Smooth muscle cell (in vitro differentiated cells): ENCODE data around the gene OR13J1. TPM values are rescaled to one million over a fixed set of nuclear protein-coding genes. Genes with fewer than 3 reads are reported as not detected.

ENCODE experiments used
- DNase-seq: peaks from one replicate; lab custom pipeline; 2025; ENCODE audit not compliant: unreplicated experiment; lab: John Stamatoyannopoulos, UW
- H2AFZ ChIP-seq: fragments of 200-600 bp; sonication (generic); 2 replicates; pipeline ENCODE4 v1.6.0; 2016; ENCODE audit warnings: antibody characterized with exemption, low read depth, mild to moderate bottlenecking
- H3F3A ChIP-seq: fragments of 200-600 bp; sonication (generic); 2 replicates; pipeline ENCODE4 v1.6.0; 2017; ENCODE audit warnings: antibody characterized with exemption, low read depth
- H3K27ac ChIP-seq: fragments of 200-600 bp; sonication (generic); 2 replicates; pipeline ENCODE4 v1.5.1; 2016; ENCODE audit warnings: low read depth, mild to moderate bottlenecking
- H3K27me3 ChIP-seq: fragments of 200-600 bp; sonication (generic); 2 replicates; pipeline ENCODE4 v1.6.1; 2016; ENCODE audit warnings: low read depth, mild to moderate bottlenecking
- H3K36me3 ChIP-seq: fragments of 200-600 bp; sonication (generic); 2 replicates; pipeline ENCODE4 v1.5.1; 2016; ENCODE audit warnings: low read depth
- H3K4me1 ChIP-seq: fragments of 200-600 bp; sonication (generic); 2 replicates; pipeline ENCODE4 v1.5.1; 2016; ENCODE audit warnings: low read depth
- H3K4me2 ChIP-seq: fragments of 200-600 bp; sonication (generic); 2 replicates; pipeline ENCODE4 v1.6.0; 2016; ENCODE audit warnings: mild to moderate bottlenecking
- H3K4me3 ChIP-seq: fragments of 200-600 bp; sonication (generic); 2 replicates; pipeline ENCODE4 v1.5.1; 2016; ENCODE audit warnings: mild to moderate bottlenecking
- H3K79me2 ChIP-seq: fragments of 200-600 bp; sonication (generic); 2 replicates; pipeline ENCODE4 v1.6.0; 2016; ENCODE audit warnings: low read depth, mild to moderate bottlenecking
- H3K9ac ChIP-seq: fragments of 200-600 bp; sonication (generic); 2 replicates; pipeline ENCODE4 v1.6.0; 2016; ENCODE audit warnings: low read depth
- H3K9me3 ChIP-seq: fragments of 200-600 bp; sonication (generic); replicated peaks from 2 replicates; pipeline ENCODE4 v1.5.1; 2016; ENCODE audit warnings: low read depth
- H4K20me1 ChIP-seq: fragments of 200-600 bp; sonication (generic); 2 replicates; pipeline ENCODE4 v1.6.0; 2016; ENCODE audit warnings: low read depth
- WGBS: methylation state at CpG from one replicate; pipeline ENCODE4 v1.1.7; 2016; ENCODE audit warnings: low lambda C conversion rate; 5-methylcytosine and 5-hydroxymethylcytosine counted together
- polyA plus RNA-seq: library from polyadenylated mRNA; unstranded; fragments of >200 nt; fragmentation: Nextera tagmentation; extraction: Ambion mirVana; gene quantifications from 2 replicates; pipeline ENCODE4 v1.2.1, GENCODE V29; 2016
- total RNA-seq: library from RNA; depleted of rRNA; stranded (reverse); fragments of >200 nt; gene quantifications from 2 replicates; pipeline ENCODE4 v1.2.3, GENCODE V29; 2014
- TF ChIP-seq, protein P1 (sequence below): fragments of 200-600 bp; sonication (generic); IDR thresholded peaks from 2 replicates; pipeline ENCODE4 v1.5.1; 2017; ENCODE audit warnings: borderline replicate concordance, mild to moderate bottlenecking, antibody characterized with exemption; ENCODE audit not compliant: insufficient read depth, poor library complexity, severe bottlenecking

Gene OR13J1
- total and polyA plus RNA-seq, 2 experiments from 2014 or later = not detected

- H3K4me1 ChIP-seq = peaks cover 26% of the 10 kb centered on the region
Observed at GRCh38 chr9:35905051-35905781, 35.0 kb upstream of the OR13J1 start.

DNA sequence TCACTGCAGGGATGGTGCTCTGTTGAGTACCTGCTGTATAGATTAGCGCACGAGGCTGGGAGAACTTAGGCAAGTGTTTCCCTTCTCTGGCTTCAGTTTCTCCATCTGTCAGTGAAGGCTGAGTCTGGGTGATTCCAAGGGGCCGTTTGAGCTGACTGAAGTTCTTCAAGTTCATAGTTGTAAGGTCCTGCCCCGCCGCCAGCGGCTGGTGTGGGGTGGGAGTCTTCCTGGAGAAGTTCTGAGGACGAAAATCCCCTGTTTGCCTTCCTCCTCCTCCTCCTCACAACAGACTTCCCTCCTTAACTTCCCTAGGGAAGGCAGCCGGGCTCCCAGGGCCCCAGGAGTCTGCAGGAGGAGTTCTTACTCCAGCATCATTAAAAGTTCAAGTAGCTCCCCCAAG lies 34.1 kb upstream of the OR13J1 start:
- H3K79me2 ChIP-seq = no peaks in the 10 kb centered on the region
- H2AFZ ChIP-seq = no peak overlapping the region
- H3F3A ChIP-seq = peaks cover 12% of the 10 kb centered on the region
- no peaks in the 10 kb centered on the region for H4K20me1 ChIP-seq
- no peak overlapping the region for H3K27ac ChIP-seq
- no peak overlapping the region for H3K4me2 ChIP-seq
- 94% methylated on average over 8 of the region's 8 CpGs for WGBS
- DNase-seq = no peak
- TF ChIP-seq, protein P1, sequence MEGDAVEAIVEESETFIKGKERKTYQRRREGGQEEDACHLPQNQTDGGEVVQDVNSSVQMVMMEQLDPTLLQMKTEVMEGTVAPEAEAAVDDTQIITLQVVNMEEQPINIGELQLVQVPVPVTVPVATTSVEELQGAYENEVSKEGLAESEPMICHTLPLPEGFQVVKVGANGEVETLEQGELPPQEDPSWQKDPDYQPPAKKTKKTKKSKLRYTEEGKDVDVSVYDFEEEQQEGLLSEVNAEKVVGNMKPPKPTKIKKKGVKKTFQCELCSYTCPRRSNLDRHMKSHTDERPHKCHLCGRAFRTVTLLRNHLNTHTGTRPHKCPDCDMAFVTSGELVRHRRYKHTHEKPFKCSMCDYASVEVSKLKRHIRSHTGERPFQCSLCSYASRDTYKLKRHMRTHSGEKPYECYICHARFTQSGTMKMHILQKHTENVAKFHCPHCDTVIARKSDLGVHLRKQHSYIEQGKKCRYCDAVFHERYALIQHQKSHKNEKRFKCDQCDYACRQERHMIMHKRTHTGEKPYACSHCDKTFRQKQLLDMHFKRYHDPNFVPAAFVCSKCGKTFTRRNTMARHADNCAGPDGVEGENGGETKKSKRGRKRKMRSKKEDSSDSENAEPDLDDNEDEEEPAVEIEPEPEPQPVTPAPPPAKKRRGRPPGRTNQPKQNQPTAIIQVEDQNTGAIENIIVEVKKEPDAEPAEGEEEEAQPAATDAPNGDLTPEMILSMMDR = no peak
- H3K36me3 ChIP-seq = no peaks in the 10 kb centered on the region
- peaks cover 26% of the 10 kb centered on the region for H3K4me1 ChIP-seq
- H3K27me3 ChIP-seq = no peaks in the 10 kb centered on the region
- H3K9ac ChIP-seq = no peak overlapping the region
- no peaks in the 10 kb centered on the region for H3K9me3 ChIP-seq
- no peak overlapping the region for H3K4me3 ChIP-seq

More at GRCh38 chr9:35905051-35905781, 35.0 kb upstream of the OR13J1 start:
- H2AFZ ChIP-seq = no peak overlapping the region
- peak overlapping the region; percentile 32 for H3K27ac ChIP-seq
- no peak overlapping the region for H3K9ac ChIP-seq
- H3K4me3 ChIP-seq = no peak overlapping the region
- no peaks in the 10 kb centered on the region for H3K9me3 ChIP-seq
- no peak for DNase-seq
- no peaks in the 10 kb centered on the region for H4K20me1 ChIP-seq
- H3K4me2 ChIP-seq = no peak overlapping the region
- no peaks in the 10 kb centered on the region for H3K27me3 ChIP-seq
- TF ChIP-seq, protein P1 = no peak
- 65% methylated on average over 8 of the region's 8 CpGs for WGBS
- no peaks in the 10 kb centered on the region for H3K36me3 ChIP-seq
- H3K79me2 ChIP-seq = no peaks in the 10 kb centered on the region
- H3F3A ChIP-seq = peaks cover 12% of the 10 kb centered on the region

DNA sequence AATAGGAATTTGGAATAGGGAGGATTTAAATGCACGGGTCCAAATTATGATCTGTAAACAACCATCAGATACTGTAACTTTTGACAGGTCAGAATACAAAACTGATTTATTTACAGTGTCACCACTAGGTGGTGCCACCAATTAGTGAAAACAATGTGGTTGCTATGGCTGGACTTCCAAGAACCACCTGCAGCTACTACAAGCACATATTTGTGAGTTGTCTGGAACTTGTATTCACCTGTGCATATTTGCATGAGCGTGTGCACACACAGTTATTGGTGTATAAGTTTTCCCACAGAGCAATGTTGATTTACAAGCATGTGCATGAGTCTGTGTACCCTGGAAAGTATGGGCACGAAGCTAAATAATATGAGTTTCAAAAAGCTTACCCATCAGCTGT lies 32.8 kb upstream of the OR13J1 start:
- no peaks in the 10 kb centered on the region for H4K20me1 ChIP-seq
- H3K4me2 ChIP-seq = no peak overlapping the region
- H3K36me3 ChIP-seq = no peaks in the 10 kb centered on the region
- H3K4me3 ChIP-seq = no peak overlapping the region
- no peaks in the 10 kb centered on the region for H3K79me2 ChIP-seq
- no peak overlapping the region for H3K27ac ChIP-seq
- H2AFZ ChIP-seq = no peak overlapping the region
- no peak overlapping the region for H3K9ac ChIP-seq
- H3K4me1 ChIP-seq = peaks cover 15% of the 10 kb centered on the region
- 33% methylated on average over 3 of the region's 3 CpGs for WGBS
- no peak for DNase-seq
- no peaks in the 10 kb centered on the region for H3K27me3 ChIP-seq
- H3K9me3 ChIP-seq = no peaks in the 10 kb centered on the region
- TF ChIP-seq, protein P1 = peak; percentile 64
- H3F3A ChIP-seq = peaks cover 12% of the 10 kb centered on the region

DNA sequence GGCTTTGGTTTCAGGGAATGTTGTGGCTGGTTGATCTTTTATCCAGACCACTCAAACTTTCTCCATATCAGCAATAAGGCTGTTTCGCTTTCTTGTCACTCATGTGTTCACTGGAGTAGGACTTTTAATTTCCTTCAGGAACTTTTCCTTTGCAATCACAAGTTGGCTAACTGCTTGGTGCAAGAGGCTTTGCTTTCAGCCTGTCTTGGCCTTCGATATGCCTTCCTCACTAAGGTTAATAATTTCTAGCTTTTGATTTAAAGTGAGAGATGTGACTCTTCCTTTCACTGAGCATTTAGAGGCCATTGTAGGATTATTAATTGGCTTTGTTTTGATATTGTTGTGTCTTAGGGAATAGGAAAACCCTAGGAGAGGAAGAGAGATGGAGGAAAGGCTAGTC lies 28.8 kb upstream of the OR13J1 start:
- Histone ChIP-seq H3K79me2 (no peaks in the 10 kb centered on the region), H2AFZ (no peak overlapping the region), H3K4me3 (no peak overlapping the region), H3K9ac (no peak overlapping the region), H3F3A (no peaks in the 10 kb centered on the region), H3K27me3 (peaks cover 3% of the 10 kb centered on the region), H3K9me3 (no peaks in the 10 kb centered on the region), H4K20me1 (no peaks in the 10 kb centered on the region), H3K4me2 (no peak overlapping the region), H3K27ac (no peak overlapping the region), H3K36me3 (no peaks in the 10 kb centered on the region), H3K4me1 (no peaks in the 10 kb centered on the region)
- WGBS = 88% methylated on average over 2 of the region's 2 CpGs
- TF ChIP-seq, protein P1 = no peak
- DNase-seq = no peak
